Measurements from ENCODE around the gene CREB3L2. TPM values are rescaled to one million over a fixed set of nuclear protein-coding genes. Genes with fewer than 3 reads are reported as not detected.

The CREB3L2 gene
- total RNA-seq, 4 donors from 2014 or later = 43.5 to 73.0 (median 51.2) TPM

GRCh38 chr7:137933270-137934017, 68.4 kb downstream of the CREB3L2 start:
- Histone ChIP-seq H3K4me3 (no peak overlapping the region), H3K4me1 (peaks cover 0 to 86% (median 51%) of the 10 kb centered on the region in 4 donors), H3K36me3 (no peaks in the 10 kb centered on the region), H3K27me3 (no peaks in the 10 kb centered on the region), H3K27ac (peak overlapping the region in 3 of 4 donors; percentile 66 to 82 (median 78)), H3K9me3 (no peaks in the 10 kb centered on the region)
- no peak for TF ChIP-seq CTCF (IDR thresholded peaks at IDR 0.05)
- peak in 1 of 2 donors; percentile 33 for TF ChIP-seq EP300 (IDR thresholded peaks at IDR 0.05)
- no peak for TF ChIP-seq POLR2A (IDR thresholded peaks at IDR 0.05)
- peak in 1 of 2 donors; percentile 48 for DNase-seq (ENCODE audit: low spot score in 2 of 2)
- WGBS, 2 donors = 41 to 43% methylated on average over 11 of the region's 11 CpGs

GRCh38 chr7:137932881-137933269, 69.0 kb downstream of the CREB3L2 start:
- H3K4me3 ChIP-seq = no peak overlapping the region
- no peak for TF ChIP-seq CTCF (IDR thresholded peaks at IDR 0.05)
- no peak for TF ChIP-seq POLR2A (IDR thresholded peaks at IDR 0.05)
- peak in 1 of 2 donors; percentile 86 for TF ChIP-seq EP300 (IDR thresholded peaks at IDR 0.05)
- H3K9me3 ChIP-seq = no peaks in the 10 kb centered on the region
- WGBS, 2 donors = 41 to 46% methylated on average over 5 of the region's 5 CpGs
- peak overlapping the region; percentile 11 to 82 (median 72) for H3K27ac ChIP-seq
- peaks cover 0 to 92% (median 51%) of the 10 kb centered on the region in 4 donors for H3K4me1 ChIP-seq
- DNase-seq (ENCODE audit: low spot score in 2 of 2) = peak in 1 of 2 donors; percentile 69
- H3K27me3 ChIP-seq = no peaks in the 10 kb centered on the region
- H3K36me3 ChIP-seq = peaks cover 0 to 2% (median 0%) of the 10 kb centered on the region in 3 donors

GRCh38 chr7:137931823-137932222, 70.1 kb downstream of the CREB3L2 start:
- DNase-seq (ENCODE audit: low spot score in 2 of 2) = no peak
- TF ChIP-seq CTCF (IDR thresholded peaks at IDR 0.05) = no peak
- TF ChIP-seq EP300 (IDR thresholded peaks at IDR 0.05) = no peak
- no peak for TF ChIP-seq POLR2A (IDR thresholded peaks at IDR 0.05)
- Histone ChIP-seq H3K36me3 (peaks cover 0 to 13% (median 3%) of the 10 kb centered on the region in 3 donors), H3K27me3 (no peaks in the 10 kb centered on the region), H3K4me1 (peaks cover 0 to 92% (median 45%) of the 10 kb centered on the region in 4 donors), H3K9me3 (no peaks in the 10 kb centered on the region), H3K4me3 (no peak overlapping the region), H3K27ac (peak overlapping the region in 2 of 4 donors; percentile 2 to 82)
- WGBS, 2 donors = 36 to 44% methylated on average over 2 of the region's 2 CpGs

GRCh38 chr7:137930581-137930980, 71.3 kb downstream of the CREB3L2 start:
- 38 to 44% methylated on average over 2 of the region's 2 CpGs for WGBS, 2 donors
- TF ChIP-seq EP300 (IDR thresholded peaks at IDR 0.05) = no peak
- no peak for TF ChIP-seq POLR2A (IDR thresholded peaks at IDR 0.05)
- TF ChIP-seq CTCF (IDR thresholded peaks at IDR 0.05) = no peak
- peaks cover 0 to 25% (median 3%) of the 10 kb centered on the region in 3 donors for H3K36me3 ChIP-seq
- H3K27ac ChIP-seq = peak overlapping the region in 2 of 4 donors; percentile 26 to 37
- no peak overlapping the region for H3K4me3 ChIP-seq
- no peaks in the 10 kb centered on the region for H3K9me3 ChIP-seq
- no peak for DNase-seq (ENCODE audit: low spot score in 2 of 2)
- H3K27me3 ChIP-seq = no peaks in the 10 kb centered on the region
- peaks cover 0 to 84% (median 34%) of the 10 kb centered on the region in 4 donors for H3K4me1 ChIP-seq

- H3K9me3 ChIP-seq = no peaks in the 10 kb centered on the region
- peaks cover 0 to 38% (median 3%) of the 10 kb centered on the region in 3 donors for H3K36me3 ChIP-seq
- no peak for DNase-seq (ENCODE audit: low spot score in 2 of 2)
- no peak for TF ChIP-seq EP300 (IDR thresholded peaks at IDR 0.05)
- TF ChIP-seq POLR2A (IDR thresholded peaks at IDR 0.05) = no peak
- TF ChIP-seq CTCF (IDR thresholded peaks at IDR 0.05) = no peak
- H3K4me3 ChIP-seq = no peak overlapping the region
- H3K27ac ChIP-seq = peak overlapping the region in 1 of 4 donors; percentile 46
- H3K4me1 ChIP-seq = peaks cover 0 to 69% (median 24%) of the 10 kb centered on the region in 4 donors
- no peaks in the 10 kb centered on the region for H3K27me3 ChIP-seq
- WGBS, 2 donors = 95 to 96% methylated on average over 5 of the region's 5 CpGs
These were observed 73.3 kb downstream of the CREB3L2 start for GRCh38 chr7:137928626-137929025.
